OCI-LY3 (cell line): Measurements from ENCODE around the gene GNG13.
"Not testable (repeated sequence)": the region's sequence is repeated elsewhere in the genome, so short reads cannot be mapped to it uniquely, and the experiment has no call there.

Experiments
- H2AFZ ChIP-seq: fragments of 200-600, 300-600 bp; shearing (Covaris generic); 2 replicates; pipeline ENCODE4 v1.6.0; 2014; ENCODE audit warnings: antibody characterized with exemption, low read depth, low read length
- H3K27ac ChIP-seq: fragments of 200-600, 300-600 bp; sonication (generic); 2 replicates; pipeline ENCODE4 v1.5.1; 2014; ENCODE audit warnings: mild to moderate bottlenecking, low read length, moderate library complexity, mixed read lengths
- H3K27me3 ChIP-seq: fragments of 200-600, 300-600 bp; sonication (generic); 2 replicates; pipeline ENCODE4 v1.6.1; 2014; ENCODE audit warnings: low read depth, low read length, mixed read lengths
- H3K36me3 ChIP-seq: fragments of 200-600, 300-600 bp; sonication (generic); replicated peaks from 2 replicates; pipeline ENCODE3; 2014; ENCODE audit warnings: low read depth, low read length, mixed read lengths
- H3K4me1 ChIP-seq: fragments of 300-600, 200-600 bp; sonication (generic); 2 replicates; pipeline ENCODE4 v1.6.1; 2014; ENCODE audit warnings: low read length, mixed read lengths
- H3K4me2 ChIP-seq: fragments of 200-600, 300-600 bp; sonication (generic); 2 replicates; pipeline ENCODE4 v1.6.1; 2014; ENCODE audit warnings: low read length, mixed read lengths
- H3K4me3 ChIP-seq: fragments of 300-600, 200-600 bp; sonication (generic); 2 replicates; pipeline ENCODE4 v1.5.1; 2014; ENCODE audit warnings: antibody characterized with exemption, mild to moderate bottlenecking, low read length, moderate library complexity
- H3K79me2 ChIP-seq: fragments of 300-600, 200-600 bp; shearing (Covaris generic); 2 replicates; pipeline ENCODE4 v1.6.1; 2014; ENCODE audit warnings: mild to moderate bottlenecking, low read length, mixed read lengths
- H3K9ac ChIP-seq: fragments of 300-600, 200-600 bp; shearing (Covaris generic); 2 replicates; pipeline ENCODE4 v1.6.0; 2014; ENCODE audit warnings: mild to moderate bottlenecking, low read length, moderate library complexity
- H3K9me3 ChIP-seq: fragments of 200-600, 300-600 bp; shearing (Covaris generic); 2 replicates; pipeline ENCODE4 v1.6.1; 2014; ENCODE audit warnings: low read length, mixed read lengths; ENCODE audit not compliant: insufficient read depth
- H4K20me1 ChIP-seq: fragments of 200-600, 300-600 bp; sonication (generic); 2 replicates; pipeline ENCODE4 v1.6.1; 2016; ENCODE audit warnings: low read length, mixed read lengths; ENCODE audit not compliant: insufficient read depth
- EZH2phosphoT487 ChIP-seq: fragments of 200-600 bp; shearing (Covaris generic); IDR thresholded peaks from 2 replicates; pipeline ENCODE4 v1.6.1; 2018; ENCODE audit warnings: antibody characterized with exemption, mixed run types, low read depth
- TF ChIP-seq, protein P1 (sequence below): fragments of 200-600, 300-600 bp; sonication (generic); IDR thresholded peaks from 2 replicates; pipeline ENCODE4 v1.5.1; 2014; ENCODE audit warnings: antibody characterized with exemption, low read length, low read depth

Gene GNG13

DNA sequence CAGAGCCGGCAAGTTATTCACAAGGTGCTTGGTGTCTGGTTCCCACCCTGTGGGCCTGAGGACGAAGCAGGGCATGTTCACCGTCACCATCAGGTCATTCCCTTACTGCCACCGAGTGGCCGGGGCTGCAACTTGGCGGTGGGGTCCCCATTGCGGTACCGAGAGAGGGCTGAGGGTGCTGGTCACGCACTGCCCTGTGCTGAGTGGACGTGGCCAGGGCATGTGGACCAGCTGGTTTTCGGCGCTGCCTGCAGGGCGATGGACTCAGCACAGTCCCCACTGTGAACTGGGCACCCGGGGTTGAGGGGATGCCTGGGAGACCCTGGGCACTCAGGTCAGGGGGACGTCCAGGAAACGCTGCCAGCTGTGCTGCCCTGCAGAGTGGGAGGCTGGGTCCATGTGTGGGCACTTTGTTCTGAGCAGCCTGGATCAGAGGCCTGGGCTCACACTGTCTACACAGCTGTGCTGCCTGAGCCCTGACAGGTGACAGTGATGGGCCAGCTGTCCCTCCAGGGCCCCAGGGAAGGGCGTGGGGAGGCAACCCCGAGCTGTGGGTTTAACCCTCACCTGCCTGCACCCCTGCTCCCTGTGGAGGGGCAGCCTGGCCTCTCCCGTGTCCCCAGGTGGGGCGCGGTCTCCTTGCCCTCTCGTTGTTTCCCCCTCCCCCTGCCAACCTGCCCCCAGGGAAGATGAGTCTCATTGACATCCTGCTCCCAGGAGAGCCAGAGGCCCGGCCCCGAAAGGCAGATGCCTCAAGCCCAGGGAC lies 39.3 kb upstream of the GNG13 start:
- Histone ChIP-seq H4K20me1 (no peaks in the 10 kb centered on the region), H3K27ac (no peak overlapping the region), H3K4me3 (no peak overlapping the region), H3K36me3 (no peaks in the 10 kb centered on the region), H3K4me2 (no peak overlapping the region), H3K4me1 (no peaks in the 10 kb centered on the region), H3K79me2 (no peaks in the 10 kb centered on the region), H3K9me3 (no peaks in the 10 kb centered on the region), H3K9ac (no peak overlapping the region), H3K27me3 (no peaks in the 10 kb centered on the region), H2AFZ (no peak overlapping the region)
- TF ChIP-seq EZH2phosphoT487, result no peak
- TF ChIP-seq, protein P1, sequence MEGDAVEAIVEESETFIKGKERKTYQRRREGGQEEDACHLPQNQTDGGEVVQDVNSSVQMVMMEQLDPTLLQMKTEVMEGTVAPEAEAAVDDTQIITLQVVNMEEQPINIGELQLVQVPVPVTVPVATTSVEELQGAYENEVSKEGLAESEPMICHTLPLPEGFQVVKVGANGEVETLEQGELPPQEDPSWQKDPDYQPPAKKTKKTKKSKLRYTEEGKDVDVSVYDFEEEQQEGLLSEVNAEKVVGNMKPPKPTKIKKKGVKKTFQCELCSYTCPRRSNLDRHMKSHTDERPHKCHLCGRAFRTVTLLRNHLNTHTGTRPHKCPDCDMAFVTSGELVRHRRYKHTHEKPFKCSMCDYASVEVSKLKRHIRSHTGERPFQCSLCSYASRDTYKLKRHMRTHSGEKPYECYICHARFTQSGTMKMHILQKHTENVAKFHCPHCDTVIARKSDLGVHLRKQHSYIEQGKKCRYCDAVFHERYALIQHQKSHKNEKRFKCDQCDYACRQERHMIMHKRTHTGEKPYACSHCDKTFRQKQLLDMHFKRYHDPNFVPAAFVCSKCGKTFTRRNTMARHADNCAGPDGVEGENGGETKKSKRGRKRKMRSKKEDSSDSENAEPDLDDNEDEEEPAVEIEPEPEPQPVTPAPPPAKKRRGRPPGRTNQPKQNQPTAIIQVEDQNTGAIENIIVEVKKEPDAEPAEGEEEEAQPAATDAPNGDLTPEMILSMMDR, result no peak

DNA sequence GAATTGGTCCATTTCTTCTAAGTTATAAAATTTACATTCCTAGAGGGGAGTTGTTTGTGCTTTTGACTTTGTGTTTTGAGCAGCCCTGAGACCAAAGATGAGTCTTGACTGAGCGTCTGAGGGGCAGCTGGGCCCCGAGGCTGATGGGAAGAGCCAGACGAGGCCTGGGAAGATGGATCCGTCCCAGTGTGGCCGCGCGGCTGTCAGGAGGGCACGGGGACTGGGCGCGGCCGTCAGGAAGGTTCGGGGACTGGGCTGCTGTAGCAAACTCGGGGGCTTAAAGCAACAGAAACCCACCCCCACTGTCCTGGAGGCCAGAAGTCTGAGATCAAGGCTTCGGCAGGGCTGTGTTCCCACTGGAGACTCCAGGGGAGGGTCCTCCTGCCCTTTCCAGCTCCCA lies 38.2 kb upstream of the GNG13 start:
- Histone ChIP-seq H3K9me3 (no peaks in the 10 kb centered on the region), H3K4me3 (no peak overlapping the region), H4K20me1 (no peaks in the 10 kb centered on the region), H3K79me2 (no peaks in the 10 kb centered on the region), H3K27me3 (no peaks in the 10 kb centered on the region), H3K36me3 (no peaks in the 10 kb centered on the region), H3K4me1 (no peaks in the 10 kb centered on the region), H3K4me2 (no peak overlapping the region), H2AFZ (no peak overlapping the region), H3K9ac (no peak overlapping the region), H3K27ac (no peak overlapping the region)
- TF ChIP-seq, protein P1, result no peak
- no peak for TF ChIP-seq EZH2phosphoT487

DNA sequence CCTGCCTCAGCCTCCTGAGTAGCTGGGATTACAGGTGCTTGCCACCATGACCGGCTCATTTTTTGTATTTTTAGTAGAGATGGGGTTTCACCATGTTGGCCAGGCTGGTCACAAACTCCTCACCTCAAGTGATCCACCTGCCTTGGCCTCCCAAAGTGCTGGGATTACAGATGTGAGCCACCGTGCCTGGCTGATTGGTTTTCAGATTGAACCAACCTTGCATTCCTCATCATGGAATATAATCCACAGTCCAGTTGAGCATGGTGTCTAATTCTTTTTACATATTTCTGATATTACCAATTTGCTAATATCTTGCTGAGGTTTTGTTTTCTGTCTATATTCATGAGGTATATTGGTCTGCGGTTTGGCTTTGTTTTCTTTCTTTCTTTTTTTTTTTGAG lies 36.3 kb upstream of the GNG13 start:
- H3K27me3 ChIP-seq, H3K4me2 ChIP-seq, H3K9me3 ChIP-seq, H3K36me3 ChIP-seq, H2AFZ ChIP-seq, H3K4me1 ChIP-seq, H3K79me2 ChIP-seq, H3K9ac ChIP-seq, H4K20me1 ChIP-seq, H3K27ac ChIP-seq, H3K4me3 ChIP-seq: not testable (repeated sequence)

DNA sequence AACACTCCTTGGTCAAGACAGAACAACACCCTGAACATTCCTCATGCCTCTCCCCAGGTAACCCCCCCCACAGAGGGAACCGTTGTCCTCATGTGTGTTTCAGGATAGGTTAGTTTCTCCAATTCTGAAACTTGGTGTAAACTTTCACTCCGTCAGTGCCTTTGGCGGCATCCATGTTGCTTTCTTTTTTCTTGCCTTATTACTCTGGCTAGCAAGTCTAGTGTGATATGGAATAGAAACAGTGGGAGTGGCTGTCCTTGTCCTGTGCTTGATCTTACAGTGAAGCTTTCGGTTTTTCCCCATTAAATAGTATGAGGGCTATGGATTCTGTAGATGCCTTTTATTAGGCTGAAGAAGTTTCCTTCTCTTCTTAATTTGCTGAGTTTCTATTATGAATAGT lies 35.7 kb upstream of the GNG13 start:
- no peaks in the 10 kb centered on the region for H3K36me3 ChIP-seq
- no peaks in the 10 kb centered on the region for H3K79me2 ChIP-seq
- H3K9ac ChIP-seq, result no peak overlapping the region
- no peaks in the 10 kb centered on the region for H4K20me1 ChIP-seq
- H2AFZ ChIP-seq, result no peak overlapping the region
- no peaks in the 10 kb centered on the region for H3K9me3 ChIP-seq
- TF ChIP-seq, protein P1, result no peak
- no peak for TF ChIP-seq EZH2phosphoT487
- no peak overlapping the region for H3K27ac ChIP-seq
- no peak overlapping the region for H3K4me3 ChIP-seq
- H3K4me1 ChIP-seq, result no peaks in the 10 kb centered on the region
- H3K4me2 ChIP-seq, result no peak overlapping the region
- H3K27me3 ChIP-seq, result no peaks in the 10 kb centered on the region
